ENCODE results near the gene PLK2.
A peak's percentile ranks its signal among the peaks of the same experiment; 100 is the strongest.

Gene PLK2

DNA sequence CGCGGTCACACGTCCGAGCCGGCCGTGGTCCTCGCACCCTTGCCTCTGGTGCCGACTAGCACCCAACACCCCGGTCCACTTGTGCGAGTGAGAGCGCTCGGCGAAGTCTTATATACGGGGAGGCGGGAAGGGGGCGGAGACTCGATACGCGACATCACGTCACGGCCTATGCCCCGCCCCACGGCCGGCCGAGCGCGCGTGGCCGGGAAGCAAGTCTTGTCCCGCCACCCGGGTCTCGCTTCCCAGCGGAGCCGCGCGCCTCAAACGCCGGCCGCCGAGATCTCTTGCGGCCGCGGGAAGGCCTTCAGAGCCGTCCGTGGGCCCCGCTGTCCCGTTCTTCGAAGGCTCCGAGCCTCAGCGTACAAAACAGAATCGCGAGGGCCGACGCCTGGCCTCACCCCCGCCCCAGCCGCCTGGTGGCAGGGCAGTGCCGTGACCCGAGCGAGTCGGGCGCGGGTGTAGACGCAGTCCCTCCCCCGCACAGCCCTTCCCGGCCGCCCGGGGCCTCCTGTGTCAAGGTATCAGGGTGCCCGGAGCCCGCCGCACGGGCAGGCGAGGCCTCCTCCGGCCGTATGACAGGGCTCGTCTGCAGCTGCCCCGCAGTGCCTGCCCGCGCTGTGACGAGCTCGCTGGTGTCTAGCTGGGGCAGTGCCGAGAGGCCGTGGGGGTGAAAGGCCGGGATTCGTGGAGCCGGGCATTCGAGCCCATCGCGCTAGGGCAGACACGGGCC lies at the start of gene PLK2:
Gene PLK2 (minus strand): TSS at position 85 of the 730 bp plus-strand sequence. CDS start 127 bp downstream, outside the sequence.
- peak; percentile 98 for DNase-seq (ENCODE audit: low read depth, low spot score)

- no peak for DNase-seq (ENCODE audit: low read depth, low spot score)
Observed at GRCh38 chr5:58507715-58508114, 47.8 kb upstream of the PLK2 start.

DNA sequence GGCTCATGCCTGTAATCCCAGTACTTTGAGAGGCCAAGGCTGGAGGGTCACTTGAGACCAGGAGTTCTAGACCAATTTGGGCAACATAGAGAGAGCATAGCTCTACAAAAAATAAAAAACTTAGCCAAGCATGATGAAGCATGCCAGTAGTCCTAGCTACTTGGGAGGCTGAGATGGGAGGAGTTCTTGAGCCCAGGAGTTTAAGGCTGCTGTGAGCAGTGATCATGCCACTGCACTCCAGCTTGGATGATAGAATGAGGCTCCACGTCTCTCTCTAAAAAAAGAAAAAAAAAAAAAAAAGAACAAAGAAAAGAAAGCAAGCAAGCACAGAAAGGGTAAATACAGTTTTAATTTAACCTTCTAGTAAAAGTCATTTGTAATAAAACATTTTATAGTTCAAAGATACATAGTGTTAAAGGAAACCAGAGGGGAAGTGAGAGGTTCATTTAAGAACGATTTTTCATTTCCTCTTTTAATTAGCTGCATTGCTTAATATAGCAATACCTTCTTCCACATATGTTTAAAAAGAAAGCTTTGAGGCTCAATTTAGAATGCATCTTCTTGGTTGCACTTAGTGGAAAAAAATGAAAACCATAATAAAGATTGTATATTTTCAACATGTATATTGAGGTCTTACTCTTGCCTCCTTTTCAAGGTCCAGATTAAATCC lies 46.2 kb upstream of the PLK2 start:
- DNase-seq (ENCODE audit: low read depth, low spot score): no peak

DNA sequence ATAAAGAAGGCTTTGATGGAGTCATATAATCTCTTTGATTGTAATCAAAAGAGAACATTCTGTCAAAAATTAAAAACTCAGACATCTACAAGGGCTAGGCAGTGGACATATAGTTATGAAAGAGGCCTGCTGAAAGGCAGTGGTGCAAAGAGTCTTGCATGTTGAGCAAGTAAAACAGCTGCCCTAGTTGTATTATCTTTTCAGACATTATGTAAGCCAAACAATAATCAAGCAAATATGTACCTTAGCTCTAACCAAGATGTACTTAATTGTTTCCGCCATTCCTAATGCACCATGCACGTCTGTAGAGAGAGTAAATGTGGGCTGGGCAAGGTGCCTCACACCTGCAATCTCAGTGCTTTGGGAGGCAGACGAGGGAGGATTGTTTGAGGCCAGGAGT lies 45.6 kb upstream of the PLK2 start:
- DNase-seq (ENCODE audit: low read depth, low spot score): no peak

GRCh38 chr5:58504766-58505165 lies 44.9 kb upstream of the PLK2 start:
- no peak for DNase-seq (ENCODE audit: low read depth, low spot score)

GRCh38 chr5:58503390-58504046 lies 43.6 kb upstream of the PLK2 start:
- DNase-seq (ENCODE audit: low read depth, low spot score): no peak

DNA sequence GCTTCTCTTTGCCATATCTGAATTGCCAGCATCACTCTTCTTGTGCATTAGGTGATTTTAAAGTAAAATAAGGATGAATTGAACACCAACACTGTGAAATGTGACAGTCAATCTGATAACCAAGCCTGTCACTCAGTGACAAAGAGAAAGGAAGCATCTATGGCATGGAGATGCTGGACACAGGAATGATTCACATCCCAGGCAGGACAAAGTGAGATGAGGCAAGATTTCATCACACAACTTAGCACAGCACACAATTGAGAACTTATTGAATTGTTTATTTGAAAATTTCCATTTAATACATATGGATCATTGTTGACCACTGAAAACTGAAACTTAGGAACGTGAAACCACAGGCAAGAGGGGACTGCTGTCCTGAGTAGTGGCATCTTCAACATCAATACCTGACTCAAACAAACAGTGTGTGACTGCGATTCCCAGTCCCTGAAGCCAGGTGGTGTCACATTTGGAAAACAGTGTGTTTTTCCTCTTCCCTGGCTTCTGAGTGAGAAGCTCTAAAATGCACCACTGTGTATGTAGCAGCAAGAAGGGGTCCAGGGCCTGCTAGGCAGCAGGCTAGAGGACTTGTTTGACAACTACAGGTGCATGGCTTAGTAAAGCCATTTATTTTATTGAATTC lies 42.0 kb upstream of the PLK2 start:
- DNase-seq (ENCODE audit: low read depth, low spot score): no peak

- no peak for DNase-seq (ENCODE audit: low read depth, low spot score)
Observed at GRCh38 chr5:58499941-58500340, 40.1 kb upstream of the PLK2 start.

- DNase-seq (ENCODE audit: low read depth, low spot score): no peak
Observed at GRCh38 chr5:58499231-58499630, 39.3 kb upstream of the PLK2 start.

GRCh38 chr5:58498340-58498942 lies 38.6 kb upstream of the PLK2 start:
- DNase-seq (ENCODE audit: low read depth, low spot score): peak; percentile 59

- DNase-seq (ENCODE audit: low read depth, low spot score): no peak
Observed at GRCh38 chr5:58497921-58498320, 38.0 kb upstream of the PLK2 start.

DNA sequence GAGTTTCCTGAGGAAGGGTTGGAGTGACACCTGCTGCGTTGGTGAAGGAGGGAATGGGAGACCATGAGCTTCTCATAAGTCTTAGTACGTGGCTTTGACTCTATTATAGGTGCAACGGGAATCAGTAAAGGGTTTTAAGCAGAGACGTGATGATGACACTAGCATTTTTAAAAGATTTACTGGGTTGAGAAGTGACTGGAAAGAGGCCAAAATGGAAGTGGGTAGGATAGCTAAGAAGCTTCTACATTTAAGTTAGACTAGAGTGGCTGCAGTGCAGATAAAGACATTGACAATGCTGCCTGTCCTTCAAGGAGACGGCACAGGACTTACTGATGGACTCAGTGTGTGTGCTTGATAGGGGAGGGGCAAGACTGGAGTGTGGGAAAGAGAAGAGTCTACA lies 37.5 kb upstream of the PLK2 start:
- no peak for DNase-seq (ENCODE audit: low read depth, low spot score)

DNA sequence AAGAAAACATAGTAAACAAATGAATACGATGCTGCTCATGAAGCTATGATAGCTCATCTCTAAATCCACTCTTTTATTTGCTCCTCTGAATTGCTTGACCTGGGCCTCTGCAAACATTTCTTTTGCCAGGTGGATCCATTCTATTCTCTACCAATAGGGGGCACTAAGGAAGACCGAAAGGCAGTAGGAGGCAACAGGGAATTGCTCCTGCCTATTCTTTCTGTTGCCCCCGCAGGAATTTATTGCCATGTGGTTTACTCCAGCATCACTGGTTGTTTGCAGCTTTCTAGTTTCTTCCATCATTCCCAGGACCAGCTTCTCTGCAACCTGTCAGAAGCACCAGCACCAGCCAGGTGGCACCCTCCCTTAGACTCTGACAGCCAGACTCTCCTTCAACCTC lies 36.6 kb upstream of the PLK2 start:
- DNase-seq (ENCODE audit: low read depth, low spot score): no peak

- no peak for DNase-seq (ENCODE audit: low read depth, low spot score)
Observed at GRCh38 chr5:58493141-58493540, 33.3 kb upstream of the PLK2 start.

- DNase-seq (ENCODE audit: low read depth, low spot score): no peak
Observed at GRCh38 chr5:58491216-58491892, 31.5 kb upstream of the PLK2 start, which contains the start of gene GAPT. GAPT (plus strand) TSS chr5:58491435; CDS start chr5:58494537, 3,102 bp downstream.

DNA sequence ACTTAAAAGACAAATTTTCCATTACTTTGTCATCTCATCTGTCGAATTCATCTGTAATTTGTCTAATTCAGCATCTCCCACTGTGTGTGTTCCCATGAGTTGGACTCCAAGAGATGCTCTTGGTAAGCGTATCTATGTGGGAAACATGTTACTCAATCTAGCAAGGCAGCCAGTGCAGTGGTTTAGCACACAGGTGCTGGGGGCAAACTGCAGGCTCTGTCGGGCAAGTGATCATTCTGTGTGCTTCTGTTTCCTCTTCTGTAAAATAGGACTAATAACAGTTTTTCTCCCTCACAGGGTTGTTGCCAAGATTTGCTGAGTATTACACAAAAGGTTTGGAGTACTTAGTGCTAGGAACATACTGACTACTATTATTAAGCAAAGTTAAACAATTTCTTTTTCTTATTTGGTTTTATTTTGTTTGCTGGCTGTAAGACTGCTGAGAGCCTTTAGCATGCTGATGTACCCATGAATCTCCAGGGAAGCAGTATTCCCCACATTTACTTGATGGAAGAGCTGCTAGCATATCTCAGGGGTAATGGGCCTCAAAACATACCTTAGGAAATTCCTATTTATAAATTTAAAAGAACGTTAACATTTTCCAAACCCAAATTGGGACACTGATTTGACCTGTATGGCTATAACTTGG lies 30.6 kb upstream of the PLK2 start:
- no peak for DNase-seq (ENCODE audit: low read depth, low spot score)

- no peak for DNase-seq (ENCODE audit: low read depth, low spot score)
Observed at GRCh38 chr5:58486290-58486689, 26.4 kb upstream of the PLK2 start.

- no peak for DNase-seq (ENCODE audit: low read depth, low spot score)
Observed at GRCh38 chr5:58484505-58484904, 24.6 kb upstream of the PLK2 start.

- DNase-seq (ENCODE audit: low read depth, low spot score): no peak
Observed at GRCh38 chr5:58482536-58482935, 22.6 kb upstream of the PLK2 start.

DNA sequence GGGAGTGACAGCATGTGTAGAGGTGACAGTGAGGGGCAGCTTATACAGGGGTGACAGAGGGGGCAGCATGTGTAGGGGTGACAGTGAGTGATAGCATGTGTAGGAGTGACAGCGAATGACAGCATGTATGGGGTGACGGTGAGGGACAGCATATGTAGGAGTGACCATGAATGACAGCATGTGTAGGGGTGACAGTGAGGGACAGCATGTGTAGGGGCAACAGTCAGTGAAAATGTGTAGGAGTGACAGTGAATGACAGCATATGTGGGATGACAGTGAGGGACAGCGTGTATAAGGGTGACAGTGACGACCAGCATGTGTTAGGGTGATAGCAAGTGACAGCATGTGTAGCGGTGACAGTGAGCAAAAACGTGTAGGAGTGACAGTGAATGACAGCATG lies 21.9 kb upstream of the PLK2 start:
- no peak for DNase-seq (ENCODE audit: low read depth, low spot score)
